Measurements from ENCODE around the gene LRFN2. TPM values are rescaled to one million over a fixed set of nuclear protein-coding genes. Genes with fewer than 3 reads are reported as not detected.

The LRFN2 gene
- total RNA-seq, 1 experiment from 2014 or later = not detected

DNA sequence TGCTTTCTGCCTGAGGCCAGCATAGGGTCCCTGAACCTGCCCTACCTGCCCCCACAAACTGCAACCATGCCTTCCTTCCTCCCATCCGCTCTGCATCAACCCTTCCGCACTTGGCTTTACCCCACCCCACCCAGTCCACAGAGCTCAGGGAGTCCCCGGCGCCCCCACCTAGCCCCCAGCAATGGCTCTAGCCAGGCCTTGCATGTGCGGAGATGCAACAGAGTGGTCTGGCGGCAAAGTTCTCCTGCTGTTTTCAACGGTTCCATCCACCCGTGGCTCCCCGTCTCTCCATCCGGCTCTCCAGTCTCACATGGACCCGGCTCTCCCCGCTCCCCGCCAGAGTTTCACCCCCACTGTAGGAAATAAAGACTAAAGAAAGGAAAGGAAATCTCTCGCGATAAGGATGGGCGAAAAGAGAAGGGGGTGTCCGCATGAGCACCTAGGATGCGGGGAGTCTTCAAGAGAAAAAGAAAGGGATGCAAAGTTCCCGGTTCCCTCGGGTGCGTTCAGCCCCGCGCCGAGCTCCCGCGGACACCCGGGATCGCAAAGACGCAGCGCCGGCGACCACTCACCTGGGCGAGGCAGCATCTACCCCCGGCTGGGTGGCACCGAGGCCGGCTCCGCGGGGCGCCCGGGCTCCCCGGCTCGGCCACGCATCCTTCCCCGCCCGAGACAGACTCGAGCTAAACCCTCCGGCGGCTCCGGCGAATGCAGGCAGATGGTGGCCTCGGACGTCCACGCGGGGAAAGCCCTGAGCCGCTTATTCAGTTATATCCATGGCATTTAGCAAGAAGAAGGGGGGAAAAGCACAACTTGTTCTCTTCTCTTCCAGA lies 579 bp downstream of the LRFN2 start:
- DNase-seq (ENCODE audit: low read depth) = peak; percentile 2

- DNase-seq (ENCODE audit: low read depth) = no peak
Observed at GRCh38 chr6:40585651-40586269, 1.4 kb downstream of the LRFN2 start.

- DNase-seq (ENCODE audit: low read depth) = no peak
Observed at GRCh38 chr6:40585223-40585622, 1.9 kb downstream of the LRFN2 start.

GRCh38 chr6:40584741-40585140 lies 2.4 kb downstream of the LRFN2 start:
- no peak for DNase-seq (ENCODE audit: low read depth)

DNA sequence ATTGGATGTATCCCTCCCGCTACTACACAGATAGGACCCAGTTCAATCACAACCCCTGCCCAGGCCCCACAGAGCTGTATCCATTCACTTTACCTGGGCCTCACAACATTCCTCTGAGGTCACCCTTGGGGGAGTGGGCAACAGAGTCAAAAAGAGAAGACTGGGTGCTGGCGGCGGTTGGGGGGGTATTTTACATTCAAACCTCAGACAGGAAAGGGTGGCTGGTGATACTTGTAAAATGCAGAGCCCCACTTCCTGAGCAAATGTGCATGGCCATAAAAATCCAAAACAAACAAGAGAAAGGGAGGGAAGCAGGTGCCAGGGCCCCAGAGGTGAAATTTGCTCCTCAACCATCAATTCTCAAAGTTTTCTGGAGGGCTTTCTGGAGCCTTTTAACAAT lies 3.5 kb downstream of the LRFN2 start:
- no peak for DNase-seq (ENCODE audit: low read depth)

GRCh38 chr6:40582892-40583291 lies 4.3 kb downstream of the LRFN2 start:
- no peak for DNase-seq (ENCODE audit: low read depth)

GRCh38 chr6:40579101-40579500 lies 8.1 kb downstream of the LRFN2 start:
- no peak for DNase-seq (ENCODE audit: low read depth)

- DNase-seq (ENCODE audit: low read depth) = no peak
Observed at GRCh38 chr6:40577672-40578071, 9.5 kb downstream of the LRFN2 start.

- no peak for DNase-seq (ENCODE audit: low read depth)
Observed at GRCh38 chr6:40573221-40573620, 13.9 kb downstream of the LRFN2 start.

DNA sequence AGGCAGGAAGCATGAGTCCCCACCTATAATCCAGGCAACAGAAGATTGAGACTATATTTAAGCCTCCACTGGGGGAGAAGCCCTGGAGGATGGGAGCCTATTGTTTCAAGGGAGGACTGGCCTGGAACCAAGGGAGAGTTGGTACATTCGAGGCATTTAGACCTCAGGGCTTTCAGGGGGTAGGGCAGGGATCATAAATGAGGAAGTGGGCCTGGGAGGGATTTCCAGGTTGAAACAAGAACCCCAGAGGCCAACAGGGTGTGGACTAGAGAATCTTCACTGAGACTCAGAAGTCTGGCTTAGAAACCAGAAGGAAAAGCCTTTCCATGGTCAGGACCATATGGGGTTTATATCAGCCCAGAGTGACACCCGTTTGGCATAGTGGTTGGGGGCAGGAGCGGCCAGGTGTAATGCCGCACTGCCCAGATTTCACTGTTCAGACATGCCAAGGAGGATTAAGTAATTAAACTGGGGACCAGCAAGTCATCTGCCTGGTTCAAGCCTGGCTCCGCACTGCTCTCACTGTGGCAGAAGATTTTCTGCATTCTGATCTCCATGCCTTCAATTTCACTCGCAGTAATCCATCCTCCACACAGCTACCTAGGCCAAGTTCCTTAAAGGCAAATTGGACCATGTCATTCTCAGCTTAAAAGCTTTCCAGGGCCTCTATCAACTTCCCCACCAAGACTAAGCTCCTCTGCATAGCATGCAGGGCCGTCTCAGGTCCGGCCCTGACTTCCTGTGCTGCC lies 17.8 kb downstream of the LRFN2 start:
- no peak for DNase-seq (ENCODE audit: low read depth)

DNA sequence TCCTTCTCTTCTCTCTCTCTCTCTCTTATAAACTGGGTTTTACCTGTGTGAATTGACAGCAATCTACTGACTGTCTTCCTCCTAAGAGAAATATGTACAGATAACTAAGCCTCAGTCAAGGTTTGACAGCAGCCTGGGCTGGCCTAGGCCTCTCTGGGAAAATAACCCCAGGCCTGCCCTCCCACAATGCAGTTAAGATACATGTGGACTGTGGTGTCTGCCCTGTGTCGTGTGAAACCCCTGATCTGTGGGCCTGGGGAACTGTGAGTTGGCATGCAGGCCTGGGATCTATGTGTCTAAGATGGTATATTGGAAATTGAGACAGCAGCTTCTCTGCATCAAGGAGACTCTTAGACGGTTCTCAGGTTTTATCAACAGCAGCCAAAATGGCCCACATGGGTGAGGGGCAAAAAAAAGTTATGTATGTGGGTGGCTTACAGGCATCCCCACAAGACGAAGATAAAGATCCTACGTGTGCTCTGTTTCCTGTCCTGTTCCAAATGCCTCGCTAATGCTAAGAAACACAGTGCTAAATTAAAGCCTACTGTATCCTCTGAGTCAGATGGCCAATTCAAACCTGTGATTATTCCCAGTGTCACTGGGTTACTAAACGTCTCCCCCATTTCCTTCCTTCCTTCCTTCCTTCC lies 19.0 kb downstream of the LRFN2 start:
- DNase-seq (ENCODE audit: low read depth) = no peak

- no peak for DNase-seq (ENCODE audit: low read depth)
Observed at GRCh38 chr6:40563111-40563510, 24.1 kb downstream of the LRFN2 start.

DNA sequence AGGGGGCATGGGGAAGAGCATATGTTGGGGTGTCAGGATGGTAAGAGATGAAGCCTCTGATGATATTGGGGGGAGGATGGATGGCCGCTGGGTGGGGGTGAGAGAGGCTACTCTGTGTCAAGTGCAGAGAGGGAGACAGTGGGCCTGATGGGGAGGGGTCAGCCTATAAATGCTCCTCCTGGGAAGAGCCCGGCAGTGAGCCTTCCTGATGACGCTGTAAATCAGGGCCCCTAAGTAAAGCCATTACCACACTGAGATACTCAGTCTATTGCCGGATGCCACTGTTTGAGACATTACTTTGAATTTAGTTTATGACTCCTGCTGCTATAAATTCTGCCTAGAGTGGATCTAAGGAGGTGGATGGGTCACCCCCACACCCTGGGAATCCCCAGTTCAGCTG lies 28.1 kb downstream of the LRFN2 start:
- no peak for DNase-seq (ENCODE audit: low read depth)

- no peak for DNase-seq (ENCODE audit: low read depth)
Observed at GRCh38 chr6:40558102-40558501, 29.1 kb downstream of the LRFN2 start.

DNA sequence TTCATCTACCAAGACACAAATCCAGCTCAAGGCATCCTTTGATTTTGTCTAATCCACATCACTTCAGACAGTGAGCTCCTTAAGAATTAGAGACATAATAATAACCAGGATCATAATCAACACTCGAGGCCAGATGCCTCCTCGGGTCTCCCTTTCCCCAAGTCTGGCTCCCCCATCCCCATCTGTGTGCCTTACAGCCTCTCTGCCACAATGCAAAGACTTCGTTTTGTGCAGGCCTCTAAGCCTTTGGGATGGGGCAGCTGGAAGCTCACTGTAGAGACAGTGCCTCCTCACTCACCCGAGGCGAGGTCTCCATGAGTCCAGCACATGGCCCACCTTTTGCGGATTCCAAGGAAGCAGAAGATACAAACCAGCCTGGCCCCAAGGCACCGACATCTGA lies 30.3 kb downstream of the LRFN2 start:
- DNase-seq (ENCODE audit: low read depth) = no peak

GRCh38 chr6:40556023-40556422 lies 31.1 kb downstream of the LRFN2 start:
- DNase-seq (ENCODE audit: low read depth) = no peak

DNA sequence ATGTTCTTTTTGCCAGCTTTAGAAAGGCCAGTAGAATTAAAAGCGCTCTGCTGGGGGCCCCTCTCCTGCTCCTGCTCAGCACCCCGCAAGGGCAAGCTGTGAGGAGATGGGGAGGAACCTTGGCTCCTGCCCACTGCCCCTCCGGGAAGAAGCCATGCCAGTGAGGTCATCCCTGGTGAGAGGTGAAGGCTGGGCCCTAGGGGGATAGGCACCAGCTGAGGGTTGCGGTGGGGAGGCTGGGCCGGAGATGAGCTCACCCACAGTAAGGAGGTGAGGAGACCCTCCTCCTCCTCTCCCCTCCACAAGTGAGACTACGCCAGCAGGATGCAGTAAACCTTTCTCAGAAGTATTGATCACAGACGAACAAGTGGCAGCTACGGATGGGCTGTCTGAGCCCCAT lies 32.1 kb downstream of the LRFN2 start:
- peak; percentile 21 for DNase-seq (ENCODE audit: low read depth)

DNA sequence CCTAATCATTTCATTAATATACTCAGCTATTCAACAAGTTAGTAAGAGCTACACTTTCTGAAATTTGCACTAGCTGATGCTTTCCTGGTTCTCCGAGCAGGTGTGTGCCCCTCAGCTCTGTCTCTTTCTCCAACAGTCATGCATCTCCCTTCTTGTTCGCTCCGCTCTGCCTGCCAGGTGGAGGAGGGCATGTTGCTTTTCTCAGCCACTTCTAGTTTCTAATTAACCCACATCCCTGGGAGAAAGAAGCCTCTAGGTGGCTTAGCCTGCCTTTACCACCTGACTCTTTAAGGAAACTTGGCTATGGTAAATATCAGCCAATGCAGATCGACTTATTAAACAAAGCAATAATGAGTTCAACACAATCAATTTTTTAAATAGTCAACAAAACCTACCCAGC lies 34.2 kb downstream of the LRFN2 start:
- DNase-seq (ENCODE audit: low read depth) = no peak

DNA sequence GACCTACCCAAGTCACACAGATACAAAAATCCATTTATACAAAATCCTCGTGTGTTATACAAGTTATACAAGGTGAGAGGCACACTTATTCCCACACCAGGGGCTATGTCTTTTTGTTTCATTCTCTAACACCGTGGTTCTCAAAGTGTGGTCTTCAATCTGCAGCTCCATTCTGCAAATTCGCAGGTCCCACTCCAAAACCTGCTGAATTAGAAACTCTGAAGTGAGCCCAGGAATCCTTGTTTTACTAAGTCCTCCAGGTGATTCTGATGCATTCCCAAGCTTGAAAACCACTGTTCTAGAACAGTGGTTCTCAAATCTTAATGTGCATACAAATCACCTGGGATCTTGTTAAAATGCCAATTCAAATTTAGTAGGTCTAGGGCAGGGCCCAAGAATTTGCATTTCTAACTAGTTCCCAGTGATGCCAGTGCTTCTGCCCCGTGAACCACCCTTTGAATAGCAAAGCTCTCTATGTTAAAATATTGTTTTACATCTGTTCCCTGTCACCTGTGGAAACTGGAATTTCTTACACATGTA lies 35.1 kb downstream of the LRFN2 start:
- no peak for DNase-seq (ENCODE audit: low read depth)

DNA sequence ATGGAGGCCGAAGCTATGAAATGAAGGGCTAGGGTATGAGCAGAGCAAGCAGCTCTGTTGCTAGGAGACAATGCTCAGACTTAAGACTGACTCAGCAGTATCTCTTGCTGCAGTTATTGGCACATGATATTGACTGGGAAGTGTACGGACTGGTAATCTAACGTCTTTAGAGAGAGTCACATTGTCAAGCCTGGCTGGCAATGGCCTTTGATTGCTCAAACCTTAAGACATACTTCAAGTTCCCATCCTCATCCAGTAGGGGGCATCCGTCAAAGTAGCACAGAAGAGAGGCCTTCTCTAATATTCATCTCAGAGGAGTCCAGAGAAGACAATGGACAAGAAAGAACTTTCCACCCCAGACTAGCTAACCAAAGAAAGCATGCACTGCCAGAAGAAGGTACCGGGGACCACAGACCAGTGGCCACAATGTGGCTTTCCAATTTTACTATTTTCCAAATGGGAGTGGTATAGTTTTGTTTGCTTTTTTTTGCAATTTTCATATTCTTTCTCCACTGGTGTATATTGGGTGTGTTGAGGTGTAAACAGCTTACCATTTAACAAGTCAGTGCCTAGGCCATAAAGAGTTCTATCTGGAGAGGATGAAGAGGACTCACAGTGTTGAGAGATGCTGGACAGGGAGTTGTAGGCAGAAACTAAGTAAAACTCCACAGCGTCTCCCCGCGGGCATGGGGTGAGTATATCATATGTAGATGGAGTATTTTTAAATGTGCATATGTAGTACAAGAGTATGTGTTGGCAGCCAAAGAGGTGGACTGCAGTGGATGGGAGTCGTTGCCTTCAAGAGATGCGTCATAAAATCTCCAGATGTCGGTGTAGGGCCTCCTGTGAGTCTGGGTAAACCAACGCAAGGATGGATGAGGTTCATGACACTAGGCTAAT lies 36.7 kb downstream of the LRFN2 start:
- peak; percentile 55 for DNase-seq (ENCODE audit: low read depth)

DNA sequence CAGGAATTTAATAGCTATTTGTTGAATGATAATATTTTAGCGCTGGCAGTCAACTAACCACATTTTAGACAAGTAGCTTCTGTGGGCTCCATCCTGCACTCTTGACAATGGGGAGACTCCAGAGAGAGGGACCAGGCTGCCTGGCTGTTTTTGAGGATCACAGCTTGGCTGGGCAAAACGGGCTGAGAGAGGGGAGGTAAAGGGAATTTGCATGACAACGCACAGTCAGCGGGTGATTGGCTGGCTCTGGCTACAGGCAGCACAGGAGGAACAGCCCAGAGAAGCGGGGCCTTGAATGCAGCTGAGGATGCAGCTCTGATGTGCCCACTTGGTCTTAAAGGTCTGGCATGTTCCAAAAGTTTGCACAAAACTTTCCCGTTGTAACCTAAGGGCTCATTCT lies 41.2 kb downstream of the LRFN2 start:
- DNase-seq (ENCODE audit: low read depth) = no peak

All from M059J (cell line).